H54 (cell line): ENCODE data around the gene C11orf16.
"Not testable (repeated sequence)": the region's sequence is repeated elsewhere in the genome, so short reads cannot be mapped to it uniquely, and the experiment has no call there.

Source experiments
- DNase-seq: peaks from one replicate; pipeline ENCODE4 v3.0.0; 2011; ENCODE audit warnings: low spot score, mixed read lengths; ENCODE audit not compliant: insufficient read length
- FAIRE-seq: peaks from 3 replicates; lab custom pipeline; 2011; peaks lifted over from hg19 to GRCh38; lab: Jason Lieb, UNC
- POLR2A ChIP-seq: IDR thresholded peaks from 2 replicates; pipeline ENCODE4 v1.6.1; 2011; ENCODE audit warnings: low read depth, mild to moderate bottlenecking, low read length

C11orf16 gene

GRCh38 chr11:8956860-8957259, 24.1 kb upstream of the C11orf16 start:
- DNase-seq (no peak), FAIRE-seq (no peak)
- TF ChIP-seq POLR2A: no peak

- peak; percentile 68 for FAIRE-seq
Observed at GRCh38 chr11:8948886-8949285, 16.1 kb upstream of the C11orf16 start.

GRCh38 chr11:8947230-8947943, 14.6 kb upstream of the C11orf16 start:
- TF ChIP-seq POLR2A: no peak
- FAIRE-seq: no peak

More at GRCh38 chr11:8948886-8949285, 16.1 kb upstream of the C11orf16 start:
- TF ChIP-seq POLR2A: no peak
- DNase-seq: no peak

GRCh38 chr11:8942518-8943066, 9.8 kb upstream of the C11orf16 start, which contains the start of gene ASCL3:
TSS of gene ASCL3 (minus strand) at chr11:8943016. CDS start at chr11:8938161, 4,855 bp downstream.
- no peak for TF ChIP-seq POLR2A

More at GRCh38 chr11:8947230-8947943, 14.6 kb upstream of the C11orf16 start:
- no peak for DNase-seq

GRCh38 chr11:8941341-8942103, 8.8 kb upstream of the C11orf16 start:
- TF ChIP-seq POLR2A: no peak
- DNase-seq (no peak), FAIRE-seq (no peak)

More at GRCh38 chr11:8942518-8943066, 9.8 kb upstream of the C11orf16 start, which contains the start of gene ASCL3:
- DNase-seq (no peak), FAIRE-seq (no peak)

- DNase-seq (no peak), FAIRE-seq (no peak)
- no peak for TF ChIP-seq POLR2A
Observed at GRCh38 chr11:8937659-8938058, 4.9 kb upstream of the C11orf16 start.

GRCh38 chr11:8937159-8937558, 4.4 kb upstream of the C11orf16 start:
- no peak for DNase-seq
- TF ChIP-seq POLR2A: no peak
- no peak for FAIRE-seq

- FAIRE-seq: not testable (repeated sequence)
Observed at GRCh38 chr11:8935789-8936188, 3.0 kb upstream of the C11orf16 start.

GRCh38 chr11:8934742-8935488, 2.2 kb upstream of the C11orf16 start:
- DNase-seq (peak; percentile 53), FAIRE-seq (peak; percentile 48)
- TF ChIP-seq POLR2A: no peak

More at GRCh38 chr11:8935789-8936188, 3.0 kb upstream of the C11orf16 start:
- DNase-seq: not testable (repeated sequence)

- no peak for TF ChIP-seq POLR2A
- DNase-seq (no peak), FAIRE-seq (no peak)
Observed at GRCh38 chr11:8933931-8934330, 1.2 kb upstream of the C11orf16 start.

GRCh38 chr11:8930456-8931175, 2.1 kb downstream of the C11orf16 start:
- no peak for DNase-seq
- no peak for TF ChIP-seq POLR2A
- FAIRE-seq: no peak

GRCh38 chr11:8928981-8929615, 3.6 kb downstream of the C11orf16 start:
- DNase-seq (no peak), FAIRE-seq (no peak)
- TF ChIP-seq POLR2A: no peak

GRCh38 chr11:8928205-8928604, 4.5 kb downstream of the C11orf16 start:
- no peak for TF ChIP-seq POLR2A
- no peak for FAIRE-seq

More at GRCh38 chr11:8928205-8928604, 4.5 kb downstream of the C11orf16 start:
- no peak for DNase-seq
